ENCODE data around the gene RAB7B. TPM values are rescaled to one million over a fixed set of nuclear protein-coding genes. Genes with fewer than 3 reads are reported as not detected.
A peak's percentile ranks its signal among the peaks of the same experiment; 100 is the strongest.

The RAB7B gene
- total and polyA plus RNA-seq, 2 of the 13 experiments (the other 11 are each of a cell fraction or from before 2014, with no cell fraction given) = 0.05 to 0.46 TPM

DNA sequence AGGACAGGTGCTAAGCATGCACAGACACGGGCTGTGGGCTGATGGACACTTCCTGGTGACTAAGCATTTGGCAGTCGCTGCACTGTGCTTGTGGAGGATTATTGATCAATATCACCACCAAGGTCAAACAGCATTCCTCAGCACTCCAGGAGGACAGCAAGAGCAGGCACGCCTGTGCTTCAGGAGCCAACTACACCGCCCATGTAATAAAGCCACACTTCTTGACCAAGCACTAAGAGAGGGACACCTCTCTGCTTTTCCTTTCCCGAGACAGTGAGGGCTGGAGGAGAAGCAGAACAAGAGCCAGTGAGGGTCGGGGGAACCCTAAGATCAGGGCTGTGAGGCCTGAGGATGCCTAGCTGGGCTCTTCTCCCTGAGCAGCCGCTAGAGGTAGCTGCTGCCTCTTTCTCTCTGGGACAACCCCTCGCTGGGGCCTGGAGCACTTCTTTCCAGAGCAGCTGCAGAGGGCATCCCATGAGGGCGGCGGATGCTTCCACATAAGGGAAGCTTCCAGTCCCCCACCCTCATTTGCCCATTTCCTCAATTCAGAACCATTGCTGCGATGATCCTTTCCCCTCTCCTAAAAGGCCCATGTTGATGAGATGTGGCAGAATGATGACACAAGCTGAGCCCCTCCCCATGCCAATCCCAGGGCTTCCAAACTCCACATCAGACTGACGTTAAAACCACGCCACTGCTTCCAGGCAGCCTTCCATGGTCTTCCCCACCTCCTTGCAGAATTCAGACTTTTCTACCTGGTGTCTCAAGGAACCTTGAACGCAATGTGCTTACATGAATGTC is 19.1 kb downstream of the RAB7B start (continued):
- TF ChIP-seq, protein P1, sequence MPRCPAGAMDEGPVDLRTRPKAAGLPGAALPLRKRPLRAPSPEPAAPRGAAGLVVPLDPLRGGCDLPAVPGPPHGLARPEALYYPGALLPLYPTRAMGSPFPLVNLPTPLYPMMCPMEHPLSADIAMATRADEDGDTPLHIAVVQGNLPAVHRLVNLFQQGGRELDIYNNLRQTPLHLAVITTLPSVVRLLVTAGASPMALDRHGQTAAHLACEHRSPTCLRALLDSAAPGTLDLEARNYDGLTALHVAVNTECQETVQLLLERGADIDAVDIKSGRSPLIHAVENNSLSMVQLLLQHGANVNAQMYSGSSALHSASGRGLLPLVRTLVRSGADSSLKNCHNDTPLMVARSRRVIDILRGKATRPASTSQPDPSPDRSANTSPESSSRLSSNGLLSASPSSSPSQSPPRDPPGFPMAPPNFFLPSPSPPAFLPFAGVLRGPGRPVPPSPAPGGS (CRISPR knock-in tag; IDR thresholded peaks at IDR 0.05) = no peak
- TF ChIP-seq SAP130 (CRISPR knock-in tag; IDR thresholded peaks at IDR 0.05; ENCODE audit: low read depth) = peak; percentile 48; the same call in 1 of the 2 replicates
- no peak for TF ChIP-seq GATA4 (IDR thresholded peaks at IDR 0.05; ENCODE audit: borderline replicate concordance, low read depth)
- TF ChIP-seq HOXD1 (CRISPR knock-in tag; IDR thresholded peaks at IDR 0.05) = 0 out of 2 replicates have a peak, but pooled peaks have one; percentile 46
- TF ChIP-seq MYNN (CRISPR knock-in tag; IDR thresholded peaks at IDR 0.05; ENCODE audit: low read depth) = no peak
- TF ChIP-seq, protein P2, sequence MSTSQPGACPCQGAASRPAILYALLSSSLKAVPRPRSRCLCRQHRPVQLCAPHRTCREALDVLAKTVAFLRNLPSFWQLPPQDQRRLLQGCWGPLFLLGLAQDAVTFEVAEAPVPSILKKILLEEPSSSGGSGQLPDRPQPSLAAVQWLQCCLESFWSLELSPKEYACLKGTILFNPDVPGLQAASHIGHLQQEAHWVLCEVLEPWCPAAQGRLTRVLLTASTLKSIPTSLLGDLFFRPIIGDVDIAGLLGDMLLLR (CRISPR knock-in tag; IDR thresholded peaks at IDR 0.05) = no peak
- TF ChIP-seq RFXAP (CRISPR knock-in tag; IDR thresholded peaks at IDR 0.05; ENCODE audit: borderline replicate concordance) = no peak
- TF ChIP-seq NCOA2 (CRISPR knock-in tag; IDR thresholded peaks at IDR 0.05) = peak; percentile 56
- TF ChIP-seq, protein P3, sequence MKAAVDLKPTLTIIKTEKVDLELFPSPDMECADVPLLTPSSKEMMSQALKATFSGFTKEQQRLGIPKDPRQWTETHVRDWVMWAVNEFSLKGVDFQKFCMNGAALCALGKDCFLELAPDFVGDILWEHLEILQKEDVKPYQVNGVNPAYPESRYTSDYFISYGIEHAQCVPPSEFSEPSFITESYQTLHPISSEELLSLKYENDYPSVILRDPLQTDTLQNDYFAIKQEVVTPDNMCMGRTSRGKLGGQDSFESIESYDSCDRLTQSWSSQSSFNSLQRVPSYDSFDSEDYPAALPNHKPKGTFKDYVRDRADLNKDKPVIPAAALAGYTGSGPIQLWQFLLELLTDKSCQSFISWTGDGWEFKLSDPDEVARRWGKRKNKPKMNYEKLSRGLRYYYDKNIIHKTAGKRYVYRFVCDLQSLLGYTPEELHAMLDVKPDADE (CRISPR knock-in tag; IDR thresholded peaks at IDR 0.05) = no peak
- TF ChIP-seq PITX1 (CRISPR knock-in tag; IDR thresholded peaks at IDR 0.05) = peak; percentile 74; the same call in 1 of the 2 replicates
- TF ChIP-seq, protein P4, sequence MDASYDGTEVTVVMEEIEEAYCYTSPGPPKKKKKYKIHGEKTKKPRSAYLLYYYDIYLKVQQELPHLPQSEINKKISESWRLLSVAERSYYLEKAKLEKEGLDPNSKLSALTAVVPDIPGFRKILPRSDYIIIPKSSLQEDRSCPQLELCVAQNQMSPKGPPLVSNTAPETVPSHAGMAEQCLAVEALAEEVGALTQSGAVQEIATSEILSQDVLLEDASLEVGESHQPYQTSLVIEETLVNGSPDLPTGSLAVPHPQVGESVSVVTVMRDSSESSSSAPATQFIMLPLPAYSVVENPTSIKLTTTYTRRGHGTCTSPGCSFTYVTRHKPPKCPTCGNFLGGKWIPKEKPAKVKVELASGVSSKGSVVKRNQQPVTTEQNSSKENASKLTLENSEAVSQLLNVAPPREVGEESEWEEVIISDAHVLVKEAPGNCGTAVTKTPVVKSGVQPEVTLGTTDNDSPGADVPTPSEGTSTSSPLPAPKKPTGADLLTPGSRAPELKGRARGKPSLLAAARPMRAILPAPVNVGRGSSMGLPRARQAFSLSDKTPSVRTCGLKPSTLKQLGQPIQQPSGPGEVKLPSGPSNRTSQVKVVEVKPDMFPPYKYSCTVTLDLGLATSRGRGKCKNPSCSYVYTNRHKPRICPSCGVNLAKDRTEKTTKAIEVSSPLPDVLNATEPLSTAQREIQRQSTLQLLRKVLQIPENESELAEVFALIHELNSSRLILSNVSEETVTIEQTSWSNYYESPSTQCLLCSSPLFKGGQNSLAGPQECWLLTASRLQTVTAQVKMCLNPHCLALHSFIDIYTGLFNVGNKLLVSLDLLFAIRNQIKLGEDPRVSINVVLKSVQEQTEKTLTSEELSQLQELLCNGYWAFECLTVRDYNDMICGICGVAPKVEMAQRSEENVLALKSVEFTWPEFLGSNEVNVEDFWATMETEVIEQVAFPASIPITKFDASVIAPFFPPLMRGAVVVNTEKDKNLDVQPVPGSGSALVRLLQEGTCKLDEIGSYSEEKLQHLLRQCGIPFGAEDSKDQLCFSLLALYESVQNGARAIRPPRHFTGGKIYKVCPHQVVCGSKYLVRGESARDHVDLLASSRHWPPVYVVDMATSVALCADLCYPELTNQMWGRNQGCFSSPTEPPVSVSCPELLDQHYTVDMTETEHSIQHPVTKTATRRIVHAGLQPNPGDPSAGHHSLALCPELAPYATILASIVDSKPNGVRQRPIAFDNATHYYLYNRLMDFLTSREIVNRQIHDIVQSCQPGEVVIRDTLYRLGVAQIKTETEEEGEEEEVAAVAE (CRISPR knock-in tag; IDR thresholded peaks at IDR 0.05; ENCODE audit: borderline replicate concordance) = no peak
- no peak for TF ChIP-seq ZNF234 (CRISPR knock-in tag; conservative IDR thresholded peaks at IDR 0.05)
- TF ChIP-seq SMYD3 (CRISPR knock-in tag; IDR thresholded peaks at IDR 0.05) = no peak
- TF ChIP-seq ZNF335 (CRISPR knock-in tag; IDR thresholded peaks at IDR 0.05) = no peak
- TF ChIP-seq ZNF501 (CRISPR knock-in tag; IDR thresholded peaks at IDR 0.05) = 0 out of 2 replicates have a peak, but pooled peaks have one; percentile 60
- no peak for TF ChIP-seq EEA1 (CRISPR knock-in tag; IDR thresholded peaks at IDR 0.05; ENCODE audit: borderline replicate concordance)
- TF ChIP-seq ZNF674 (CRISPR knock-in tag; IDR thresholded peaks at IDR 0.05; ENCODE audit: low read depth) = no peak
- no peak for TF ChIP-seq PCBP1 (IDR thresholded peaks at IDR 0.05; ENCODE audit: borderline replicate concordance, low read depth, low read length)
- TF ChIP-seq, protein P5, sequence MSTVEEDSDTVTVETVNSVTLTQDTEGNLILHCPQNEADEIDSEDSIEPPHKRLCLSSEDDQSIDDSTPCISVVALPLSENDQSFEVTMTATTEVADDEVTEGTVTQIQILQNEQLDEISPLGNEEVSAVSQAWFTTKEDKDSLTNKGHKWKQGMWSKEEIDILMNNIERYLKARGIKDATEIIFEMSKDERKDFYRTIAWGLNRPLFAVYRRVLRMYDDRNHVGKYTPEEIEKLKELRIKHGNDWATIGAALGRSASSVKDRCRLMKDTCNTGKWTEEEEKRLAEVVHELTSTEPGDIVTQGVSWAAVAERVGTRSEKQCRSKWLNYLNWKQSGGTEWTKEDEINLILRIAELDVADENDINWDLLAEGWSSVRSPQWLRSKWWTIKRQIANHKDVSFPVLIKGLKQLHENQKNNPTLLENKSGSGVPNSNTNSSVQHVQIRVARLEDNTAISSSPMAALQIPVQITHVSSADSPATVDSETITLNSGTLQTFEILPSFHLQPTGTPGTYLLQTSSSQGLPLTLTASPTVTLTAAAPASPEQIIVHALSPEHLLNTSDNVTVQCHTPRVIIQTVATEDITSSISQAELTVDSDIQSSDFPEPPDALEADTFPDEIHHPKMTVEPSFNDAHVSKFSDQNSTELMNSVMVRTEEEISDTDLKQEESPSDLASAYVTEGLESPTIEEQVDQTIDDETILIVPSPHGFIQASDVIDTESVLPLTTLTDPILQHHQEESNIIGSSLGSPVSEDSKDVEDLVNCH (CRISPR knock-in tag; IDR thresholded peaks at IDR 0.05) = no peak
